WERI-Rb-1 (cell line): ENCODE measurements around the gene LENG1.
A peak's percentile ranks its signal among the peaks of the same experiment; 100 is the strongest.

Experiments used
- DNase-seq: peaks from one replicate; pipeline ENCODE4 v3.0.0-alpha.2; 2020
- H3K27ac ChIP-seq: fragments of 250-450 bp; sonication (Bioruptor Pico); 2 replicates; pipeline ENCODE4 v1.5.1; 2020; ENCODE audit warnings: mild to moderate bottlenecking, moderate library complexity
- H3K27me3 ChIP-seq: fragments of 250-450 bp; sonication (Bioruptor Pico); 2 replicates; pipeline ENCODE4 v1.5.1; 2021; ENCODE audit warnings: mild to moderate bottlenecking, low read depth, moderate library complexity; ENCODE audit not compliant: insufficient read depth, severe bottlenecking
- H3K36me3 ChIP-seq: fragments of 250-450 bp; sonication (Bioruptor Pico); 2 replicates; pipeline ENCODE4 v1.5.1; 2020; ENCODE audit warnings: mild to moderate bottlenecking, moderate library complexity
- H3K4me3 ChIP-seq: 2 replicates; pipeline ENCODE4 v1.5.1; 2011; ENCODE audit warnings: low read depth, mild to moderate bottlenecking, control low read depth, low read length
- H3K9me3 ChIP-seq: fragments of 250-450 bp; sonication (Bioruptor Pico); 2 replicates; pipeline ENCODE4 v1.5.1; 2021; ENCODE audit warnings: mild to moderate bottlenecking, moderate library complexity; ENCODE audit not compliant: severe bottlenecking
- TF ChIP-seq, protein P1 (sequence below): IDR thresholded peaks from 2 replicates; pipeline ENCODE4 v1.5.1; 2011; ENCODE audit warnings: low read depth, mild to moderate bottlenecking, control low read depth, inconsistent platforms, low read length

LENG1 gene

DNA sequence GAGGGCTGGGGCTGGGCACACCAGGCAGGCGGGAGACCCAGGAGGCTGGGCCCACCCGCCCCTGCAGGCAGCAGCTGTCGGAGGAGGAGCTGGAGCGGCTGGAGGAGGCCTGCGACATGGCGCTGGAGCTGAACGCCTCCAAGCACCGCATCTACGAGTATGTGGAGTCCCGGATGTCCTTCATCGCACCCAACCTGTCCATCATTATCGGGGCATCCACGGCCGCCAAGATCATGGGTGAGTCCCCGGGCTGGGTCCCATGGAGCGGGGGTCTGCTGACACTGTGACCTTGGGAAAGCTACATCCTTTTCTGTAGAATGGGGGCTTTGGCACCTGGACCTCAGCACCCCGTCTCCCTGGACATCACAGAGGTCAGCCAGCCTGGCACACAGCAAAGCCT lies 35.8 kb downstream of the LENG1 start:
- TF ChIP-seq, protein P1, sequence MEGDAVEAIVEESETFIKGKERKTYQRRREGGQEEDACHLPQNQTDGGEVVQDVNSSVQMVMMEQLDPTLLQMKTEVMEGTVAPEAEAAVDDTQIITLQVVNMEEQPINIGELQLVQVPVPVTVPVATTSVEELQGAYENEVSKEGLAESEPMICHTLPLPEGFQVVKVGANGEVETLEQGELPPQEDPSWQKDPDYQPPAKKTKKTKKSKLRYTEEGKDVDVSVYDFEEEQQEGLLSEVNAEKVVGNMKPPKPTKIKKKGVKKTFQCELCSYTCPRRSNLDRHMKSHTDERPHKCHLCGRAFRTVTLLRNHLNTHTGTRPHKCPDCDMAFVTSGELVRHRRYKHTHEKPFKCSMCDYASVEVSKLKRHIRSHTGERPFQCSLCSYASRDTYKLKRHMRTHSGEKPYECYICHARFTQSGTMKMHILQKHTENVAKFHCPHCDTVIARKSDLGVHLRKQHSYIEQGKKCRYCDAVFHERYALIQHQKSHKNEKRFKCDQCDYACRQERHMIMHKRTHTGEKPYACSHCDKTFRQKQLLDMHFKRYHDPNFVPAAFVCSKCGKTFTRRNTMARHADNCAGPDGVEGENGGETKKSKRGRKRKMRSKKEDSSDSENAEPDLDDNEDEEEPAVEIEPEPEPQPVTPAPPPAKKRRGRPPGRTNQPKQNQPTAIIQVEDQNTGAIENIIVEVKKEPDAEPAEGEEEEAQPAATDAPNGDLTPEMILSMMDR: no peak
- no peaks in the 10 kb centered on the region for H3K9me3 ChIP-seq
- H3K4me3 ChIP-seq: no peak overlapping the region
- no peak overlapping the region for H3K27ac ChIP-seq
- peaks cover 68% of the 10 kb centered on the region for H3K36me3 ChIP-seq
- no peaks in the 10 kb centered on the region for H3K27me3 ChIP-seq
- no peak for DNase-seq

- Histone ChIP-seq H3K9me3 (no peaks in the 10 kb centered on the region), H3K27me3 (no peaks in the 10 kb centered on the region), H3K4me3 (no peak overlapping the region), H3K36me3 (peaks cover 58% of the 10 kb centered on the region), H3K27ac (no peak overlapping the region)
- TF ChIP-seq, protein P1: no peak
- DNase-seq: no peak
These were observed 38.3 kb downstream of the LENG1 start for GRCh38 chr19:54121259-54121658.

DNA sequence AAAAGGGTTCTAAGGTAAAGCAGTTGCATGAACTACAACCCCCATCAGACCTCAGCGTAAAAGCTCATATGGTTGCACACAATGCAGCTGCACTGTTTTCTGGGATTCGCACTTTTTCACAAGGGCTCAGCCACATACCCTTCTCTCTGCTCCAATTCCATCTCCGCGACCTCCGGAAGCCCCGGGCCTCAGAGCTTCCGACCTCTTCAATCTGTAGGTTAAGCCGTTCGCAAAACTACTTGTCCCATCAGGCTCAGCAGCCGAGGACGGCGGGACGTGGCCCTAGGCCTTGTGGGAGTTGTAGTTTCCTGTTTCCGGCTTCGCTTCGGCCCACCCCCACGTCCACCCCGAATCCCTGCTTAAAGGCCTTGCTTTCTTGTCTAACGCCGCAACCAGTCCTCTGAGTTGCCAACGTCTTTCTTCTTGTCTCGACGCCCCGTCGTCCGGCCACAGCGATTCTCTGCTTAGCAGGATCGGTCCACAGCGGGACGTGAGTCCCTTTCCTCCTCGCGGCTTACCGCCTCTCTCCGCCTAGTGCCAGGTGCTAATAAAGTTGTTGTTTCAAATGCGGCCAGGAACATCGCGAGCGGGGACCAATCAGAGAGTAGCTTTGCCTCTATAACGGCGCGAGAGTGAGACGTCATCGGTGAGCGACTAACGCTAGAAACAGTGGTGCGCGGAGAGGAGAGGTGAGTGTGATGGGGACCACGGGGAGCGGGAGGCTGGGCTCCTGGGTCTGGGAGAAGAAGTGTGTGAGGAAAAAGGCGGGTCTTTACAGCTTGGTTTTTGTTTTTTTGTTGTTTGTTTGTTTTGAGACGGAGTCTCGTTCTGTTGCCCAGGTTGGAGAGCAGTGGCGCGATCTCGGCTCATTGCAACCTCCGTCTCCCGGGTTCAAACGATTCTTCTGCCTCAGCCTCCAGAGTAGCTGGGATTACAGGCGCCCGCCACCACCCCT lies 44.1 kb downstream of the LENG1 start, which contains the start of the genes PRPF31 and TFPT:
Gene PRPF31 (plus strand): TSS at position 646 of the 955 bp plus-strand sequence. CDS start 2,525 bp downstream, outside the sequence.
Gene TFPT (minus strand): TSS at position 549 of the 955 bp plus-strand sequence. CDS start 388 bp downstream, at position 161.
- Histone ChIP-seq H3K27ac (peak within 1 kb of the TSS; percentile 96), H3K4me3 (peak within 1 kb of the TSS; percentile 52), H3K9me3 (no peaks in the 10 kb centered on the region), H3K36me3 (peaks cover 36% of the 10 kb centered on the region), H3K27me3 (no peaks in the 10 kb centered on the region)
- peak; percentile 95 for DNase-seq
- TF ChIP-seq, protein P1: no peak

GRCh38 chr19:54114340-54115108 lies 45.0 kb downstream of the LENG1 start:
- no peak for DNase-seq
- TF ChIP-seq, protein P1: no peak
- Histone ChIP-seq H3K27ac (peak overlapping the region; percentile 96), H3K9me3 (no peaks in the 10 kb centered on the region), H3K4me3 (peak overlapping the region; percentile 52), H3K36me3 (peaks cover 39% of the 10 kb centered on the region), H3K27me3 (no peaks in the 10 kb centered on the region)

- Histone ChIP-seq H3K27ac (no peak overlapping the region), H3K27me3 (no peaks in the 10 kb centered on the region), H3K36me3 (peaks cover 60% of the 10 kb centered on the region), H3K4me3 (no peak overlapping the region), H3K9me3 (no peaks in the 10 kb centered on the region)
- TF ChIP-seq, protein P1: no peak
- DNase-seq: no peak
These were observed 49.9 kb downstream of the LENG1 start for GRCh38 chr19:54109651-54110050.
